Measurements from ENCODE around the gene ELP6.
A peak's percentile ranks its signal among the peaks of the same experiment; 100 is the strongest.

ELP6 gene

GRCh38 chr3:47525617-47526016, 12.1 kb upstream of the ELP6 start:
- no peak for DNase-seq (ENCODE audit: low read depth)
- no peak for TF ChIP-seq CTCF (IDR thresholded peaks at IDR 0.05; ENCODE audit: control insufficient read depth, insufficient read depth, low read depth, low read length, missing control alignments)
- H3K4me3 ChIP-seq (ENCODE audit: control insufficient read depth, low read depth, low read length): no peak overlapping the region

- TF ChIP-seq CTCF (IDR thresholded peaks at IDR 0.05; ENCODE audit: control insufficient read depth, insufficient read depth, low read depth, low read length, missing control alignments): no peak
- no peak for DNase-seq (ENCODE audit: low read depth)
- no peak overlapping the region for H3K4me3 ChIP-seq (ENCODE audit: control insufficient read depth, low read depth, low read length)
Observed at GRCh38 chr3:47523310-47524073, 10.0 kb upstream of the ELP6 start.

- DNase-seq (ENCODE audit: low read depth): peak; percentile 76
- no peak overlapping the region for H3K4me3 ChIP-seq (ENCODE audit: control insufficient read depth, low read depth, low read length)
- TF ChIP-seq CTCF (IDR thresholded peaks at IDR 0.05; ENCODE audit: control insufficient read depth, insufficient read depth, low read depth, low read length, missing control alignments): peak; percentile 86
Observed at GRCh38 chr3:47522082-47522987, 8.8 kb upstream of the ELP6 start.

GRCh38 chr3:47520756-47521155, 7.2 kb upstream of the ELP6 start:
- TF ChIP-seq CTCF (IDR thresholded peaks at IDR 0.05; ENCODE audit: control insufficient read depth, insufficient read depth, low read depth, low read length, missing control alignments): no peak
- DNase-seq (ENCODE audit: low read depth): no peak
- no peak overlapping the region for H3K4me3 ChIP-seq (ENCODE audit: control insufficient read depth, low read depth, low read length)

GRCh38 chr3:47517937-47518336, 4.4 kb upstream of the ELP6 start:
- H3K4me3 ChIP-seq (ENCODE audit: control insufficient read depth, low read depth, low read length): no peak overlapping the region
- TF ChIP-seq CTCF (IDR thresholded peaks at IDR 0.05; ENCODE audit: control insufficient read depth, insufficient read depth, low read depth, low read length, missing control alignments): no peak
- no peak for DNase-seq (ENCODE audit: low read depth)

GRCh38 chr3:47515864-47516319, 2.4 kb upstream of the ELP6 start:
- H3K4me3 ChIP-seq (ENCODE audit: control insufficient read depth, low read depth, low read length): no peak overlapping the region
- no peak for DNase-seq (ENCODE audit: low read depth)
- no peak for TF ChIP-seq CTCF (IDR thresholded peaks at IDR 0.05; ENCODE audit: control insufficient read depth, insufficient read depth, low read depth, low read length, missing control alignments)

Measured in AG09309 (cell line).